Natural killer cell (primary cell): Measurements from ENCODE around the gene PAPLN. TPM values are rescaled to one million over a fixed set of nuclear protein-coding genes. Genes with fewer than 3 reads are reported as not detected.
A peak's percentile ranks its signal among the peaks of the same experiment; 100 is the strongest.

Experiments
- ATAC-seq, 3 donors: fragments of 150-1000 bp in 2 of 3; fragments of 200-7000 bp in 1 of 3; cut with Tn5 transposase; 1 replicate in 1 of 3; 2 replicates in 2 of 3; pipeline ENCODE4 v1.10.0; 2021; ENCODE audit warnings: mild to moderate bottlenecking in 2 of 3, moderate library complexity in 2 of 3
- DNase-seq, 2 donors: peaks; one replicate each; pipeline versions ENCODE4 v3.0.0 to v3.0.0-alpha.2; 2013 to 2021; ENCODE audit warnings: mixed read lengths in 1 of 2
- H3K27ac ChIP-seq: one replicate; pipeline ENCODE4 v1.5.1; 2013; ENCODE audit warnings: mild to moderate bottlenecking, low read length
- H3K27me3 ChIP-seq: one replicate; pipeline ENCODE4 v1.6.1; 2013; ENCODE audit warnings: low read length; ENCODE audit not compliant: control insufficient read depth, insufficient read depth
- H3K36me3 ChIP-seq: one replicate; pipeline ENCODE4 v1.6.1; 2013; ENCODE audit warnings: low read length; ENCODE audit not compliant: control insufficient read depth, insufficient read depth
- H3K4me1 ChIP-seq: one replicate; pipeline ENCODE4 v1.6.1; 2013; ENCODE audit warnings: low read length; ENCODE audit not compliant: control insufficient read depth, insufficient read depth
- H3K4me3 ChIP-seq: one replicate; pipeline ENCODE4 v1.5.1; 2013; ENCODE audit warnings: low read length
- H3K9me3 ChIP-seq: one replicate; pipeline ENCODE4 v1.6.1; 2013; ENCODE audit warnings: low read length; ENCODE audit not compliant: control insufficient read depth, insufficient read depth
- H3K27ac Mint-ChIP-seq, 2 donors: one replicate each; pipeline ENCODE4 v1.8.0; 2022; ENCODE audit warnings: mild to moderate bottlenecking in 2 of 2, mixed read lengths in 2 of 2, moderate library complexity in 1 of 2
- H3K27me3 Mint-ChIP-seq, 2 donors: one replicate each; pipeline ENCODE4 v1.8.0; 2022; ENCODE audit warnings: low read depth in 2 of 2, mixed read lengths in 2 of 2
- H3K36me3 Mint-ChIP-seq: one replicate; pipeline ENCODE4 v1.8.0; 2022; ENCODE audit warnings: mixed read lengths
- H3K4me1 Mint-ChIP-seq, 2 donors: one replicate each; pipeline ENCODE4 v1.8.0; 2022; ENCODE audit warnings: mixed read lengths in 2 of 2
- H3K4me3 Mint-ChIP-seq: one replicate; pipeline ENCODE4 v1.8.0; 2022; ENCODE audit warnings: mild to moderate bottlenecking, moderate library complexity, mixed read lengths
- H3K9me3 Mint-ChIP-seq, 2 donors: one replicate each; pipeline ENCODE4 v1.8.0; 2022; ENCODE audit warnings: mixed read lengths in 2 of 2
- CTCF ChIP-seq: fragments of 200-600 bp; IDR thresholded peaks from one replicate; pipeline ENCODE4 v1.8.0; 2022; ENCODE audit warnings: antibody characterized with exemption
- WGBS: methylation state at CpG from one replicate; pipeline ENCODE4 v1.1.7; 2013; ENCODE audit warnings: missing lambda C conversion rate; ENCODE audit not compliant: insufficient coverage; 5-methylcytosine and 5-hydroxymethylcytosine counted together
- intact Hi-C: fragments of 100-400 bp; cut with micrococcal nuclease; formaldehyde crosslinking; loops from one replicate; pipeline ENCODE4 v1.14.2; 2022
- total RNA-seq, 4 donors: library from RNA; stranded (reverse); fragments of 120-200 nt in 1 of 4; gene quantifications; one replicate each; pipeline versions ENCODE4 v1.2.3 to v1.2.4, GENCODE V29; 2013 to 2022

PAPLN gene
- total RNA-seq, 3 donors from 2014 or later (not counting 1 experiment from before 2014, with no cell fraction given) = 0.24 to 0.70 (median 0.34) TPM

- H3K36me3 ChIP-seq = no peaks in the 10 kb centered on the region
- no peaks in the 10 kb centered on the region for H3K27me3 Mint-ChIP-seq
- H3K4me3 Mint-ChIP-seq = no peak overlapping the region
- no peaks in the 10 kb centered on the region for H3K9me3 ChIP-seq
- no peak overlapping the region for H3K27ac ChIP-seq
- no peak overlapping the region for H3K27ac Mint-ChIP-seq
- H3K36me3 Mint-ChIP-seq = no peaks in the 10 kb centered on the region
- H3K9me3 Mint-ChIP-seq = no peaks in the 10 kb centered on the region
- TF ChIP-seq CTCF = no peak
- H3K4me3 ChIP-seq = no peak overlapping the region
- H3K27me3 ChIP-seq = no peaks in the 10 kb centered on the region
- intact Hi-C loops = no loop called here
- H3K4me1 Mint-ChIP-seq = peaks cover 0 to 12% of the 10 kb centered on the region in 2 donors
- no peak for ATAC-seq
- 100% methylated on average over 3 of the region's 4 CpGs for WGBS
- H3K4me1 ChIP-seq = peaks cover 11% of the 10 kb centered on the region
- DNase-seq = no peak
These were observed 75.8 kb downstream of the PAPLN start for GRCh38 chr14:73313151-73313550.

- Mint-ChIP-seq H3K9me3 (no peaks in the 10 kb centered on the region), H3K4me3 (no peak overlapping the region), H3K4me1 (peaks cover 27 to 32% of the 10 kb centered on the region in 2 donors), H3K27ac (peak overlapping the region; percentile 40 to 65), H3K36me3 (no peaks in the 10 kb centered on the region), H3K27me3 (no peaks in the 10 kb centered on the region)
- H3K36me3 ChIP-seq = peaks cover 3% of the 10 kb centered on the region
- no peak overlapping the region for H3K27ac ChIP-seq
- no peak for ATAC-seq
- 71% methylated on average over 2 of the region's 3 CpGs for WGBS
- H3K4me1 ChIP-seq = peaks cover 9% of the 10 kb centered on the region
- no peaks in the 10 kb centered on the region for H3K27me3 ChIP-seq
- intact Hi-C loops = no loop called here
- no peak for TF ChIP-seq CTCF
- no peaks in the 10 kb centered on the region for H3K9me3 ChIP-seq
- no peak for DNase-seq
- H3K4me3 ChIP-seq = no peak overlapping the region
These were observed 86.6 kb downstream of the PAPLN start for GRCh38 chr14:73323896-73324399.

Other genes with a start within 250 kb of the PAPLN start
- gene ZFYVE1, start 210.4 kb upstream of the PAPLN start, total RNA-seq = 10 to 100 TPM; 24.1 to 28.6 (median 25.6) TPM
- gene RBM25, start 179.0 kb upstream of the PAPLN start, total RNA-seq = 100 to 1,000 TPM; 180 to 185 (median 182) TPM
- 10 to 100 TPM; 47.1 to 62.6 (median 55.2) TPM for gene PSEN1, start 101.0 kb upstream of the PAPLN start, total RNA-seq
- gene NUMB, start 221.0 kb downstream of the PAPLN start, total RNA-seq = 10 to 100 TPM; 50.0 to 67.4 (median 56.3) TPM